Measurements from ENCODE around the gene RHBDF1. TPM values are rescaled to one million over a fixed set of nuclear protein-coding genes. Genes with fewer than 3 reads are reported as not detected.

RHBDF1 gene
- total RNA-seq, 1 donor from 2014 or later, result 48.4 TPM

DNA sequence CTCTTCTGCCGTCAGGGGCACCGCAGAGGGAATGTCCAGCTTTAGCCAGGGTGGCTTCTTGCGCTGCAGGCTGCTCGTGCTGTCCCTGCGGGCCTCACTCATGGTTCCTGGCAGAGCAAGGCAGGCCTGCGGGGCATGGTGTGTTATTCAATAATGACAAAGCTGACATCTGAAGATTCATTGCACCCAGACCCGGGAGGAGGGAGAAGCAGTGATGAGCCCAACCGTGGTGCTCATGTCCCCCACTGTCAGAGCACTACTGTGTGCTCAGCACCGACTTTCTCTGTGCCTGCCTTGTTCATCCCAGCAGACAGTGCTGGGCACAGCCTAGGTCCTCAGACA lies 7.5 kb downstream of the RHBDF1 start:
- intact Hi-C loops (cut with DNase I), result no loop called here
- Histone ChIP-seq H3K4me1 (peaks cover 16% of the 10 kb centered on the region), H3K4me3 (no peak overlapping the region), H3K27ac (no peak overlapping the region), H3K27me3 (no peaks in the 10 kb centered on the region), H3K36me3 (peaks cover 38% of the 10 kb centered on the region), H3K9me3 (no peaks in the 10 kb centered on the region)
- DNase-seq (no peak), ATAC-seq (no peak)
- TF ChIP-seq, protein P1, sequence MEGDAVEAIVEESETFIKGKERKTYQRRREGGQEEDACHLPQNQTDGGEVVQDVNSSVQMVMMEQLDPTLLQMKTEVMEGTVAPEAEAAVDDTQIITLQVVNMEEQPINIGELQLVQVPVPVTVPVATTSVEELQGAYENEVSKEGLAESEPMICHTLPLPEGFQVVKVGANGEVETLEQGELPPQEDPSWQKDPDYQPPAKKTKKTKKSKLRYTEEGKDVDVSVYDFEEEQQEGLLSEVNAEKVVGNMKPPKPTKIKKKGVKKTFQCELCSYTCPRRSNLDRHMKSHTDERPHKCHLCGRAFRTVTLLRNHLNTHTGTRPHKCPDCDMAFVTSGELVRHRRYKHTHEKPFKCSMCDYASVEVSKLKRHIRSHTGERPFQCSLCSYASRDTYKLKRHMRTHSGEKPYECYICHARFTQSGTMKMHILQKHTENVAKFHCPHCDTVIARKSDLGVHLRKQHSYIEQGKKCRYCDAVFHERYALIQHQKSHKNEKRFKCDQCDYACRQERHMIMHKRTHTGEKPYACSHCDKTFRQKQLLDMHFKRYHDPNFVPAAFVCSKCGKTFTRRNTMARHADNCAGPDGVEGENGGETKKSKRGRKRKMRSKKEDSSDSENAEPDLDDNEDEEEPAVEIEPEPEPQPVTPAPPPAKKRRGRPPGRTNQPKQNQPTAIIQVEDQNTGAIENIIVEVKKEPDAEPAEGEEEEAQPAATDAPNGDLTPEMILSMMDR (IDR thresholded peaks at IDR 0.05), result no peak

DNA sequence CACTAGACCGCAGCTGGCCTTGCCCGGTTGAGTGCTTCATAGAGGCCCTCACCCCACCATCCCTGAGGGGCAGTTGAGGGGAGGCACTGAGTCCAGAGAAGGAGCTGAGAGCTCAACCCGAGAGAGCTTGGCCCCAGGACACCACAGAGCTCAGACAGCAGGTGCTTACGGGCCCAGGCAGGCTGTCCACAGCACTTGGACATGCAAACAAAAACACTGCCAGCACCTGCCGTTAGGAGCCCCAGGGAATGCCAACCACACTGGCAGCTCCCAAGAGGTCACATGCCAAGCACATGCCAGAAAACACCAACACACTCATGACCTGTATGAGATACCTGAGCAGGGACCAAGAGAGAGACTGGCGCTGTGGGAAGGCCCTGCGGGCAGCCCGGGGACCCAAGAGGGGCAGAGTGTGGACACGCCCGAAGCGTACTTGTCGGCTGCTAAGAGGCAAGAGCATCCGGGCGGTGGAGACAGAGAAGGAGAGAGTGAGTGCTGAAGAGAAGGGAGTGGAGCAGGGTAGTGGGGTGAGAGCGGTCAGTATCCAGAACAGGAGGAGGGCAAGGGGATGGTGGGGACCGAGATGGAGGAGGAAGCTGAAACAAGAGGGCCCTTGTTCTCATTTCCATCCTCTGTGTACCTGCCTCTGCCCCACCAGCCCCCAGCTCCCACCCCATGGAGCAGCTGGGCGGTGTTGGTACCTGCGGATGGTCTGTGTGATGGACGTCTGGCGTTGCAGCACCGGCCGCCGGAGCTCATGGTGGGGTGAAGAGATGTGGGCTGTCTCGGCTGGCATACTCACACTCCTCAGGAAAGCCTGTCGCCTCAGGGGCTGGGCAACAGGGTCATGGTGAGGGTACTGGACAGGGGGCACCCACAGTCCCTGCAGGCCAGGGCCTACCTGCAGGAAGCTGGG lies 8.2 kb downstream of the RHBDF1 start:
- H3K9me3 ChIP-seq, result no peaks in the 10 kb centered on the region
- peaks cover 44% of the 10 kb centered on the region for H3K36me3 ChIP-seq
- DNase-seq (no peak), ATAC-seq (no peak)
- H3K27me3 ChIP-seq, result no peaks in the 10 kb centered on the region
- no peak overlapping the region for H3K4me3 ChIP-seq
- no peak overlapping the region for H3K27ac ChIP-seq
- peaks cover 16% of the 10 kb centered on the region for H3K4me1 ChIP-seq
- TF ChIP-seq, protein P1 (IDR thresholded peaks at IDR 0.05), result no peak
- intact Hi-C loops (cut with DNase I), result no loop called here

DNA sequence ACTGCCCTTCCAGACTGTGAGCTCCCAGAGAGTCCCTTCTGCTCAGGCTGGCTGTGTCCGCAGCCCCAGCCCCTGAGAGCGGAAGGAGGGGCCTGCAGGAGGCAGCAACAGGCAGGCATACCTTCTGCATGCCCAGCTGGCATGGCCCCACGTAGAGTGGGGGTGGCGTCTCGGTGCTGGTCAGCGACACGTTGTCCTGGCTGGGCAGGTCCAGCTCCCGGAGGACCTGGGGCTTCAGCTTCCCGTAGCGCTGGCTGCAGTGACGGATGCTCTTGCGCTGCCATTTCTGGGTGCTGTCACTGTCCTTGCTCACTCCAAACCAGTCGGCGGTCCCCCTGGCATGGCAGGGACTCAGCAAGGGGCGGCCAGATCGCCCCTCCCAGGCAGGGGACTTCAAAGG lies 9.0 kb downstream of the RHBDF1 start:
- no peak for DNase-seq
- TF ChIP-seq, protein P1 (IDR thresholded peaks at IDR 0.05), result no peak
- peaks cover 52% of the 10 kb centered on the region for H3K36me3 ChIP-seq

DNA sequence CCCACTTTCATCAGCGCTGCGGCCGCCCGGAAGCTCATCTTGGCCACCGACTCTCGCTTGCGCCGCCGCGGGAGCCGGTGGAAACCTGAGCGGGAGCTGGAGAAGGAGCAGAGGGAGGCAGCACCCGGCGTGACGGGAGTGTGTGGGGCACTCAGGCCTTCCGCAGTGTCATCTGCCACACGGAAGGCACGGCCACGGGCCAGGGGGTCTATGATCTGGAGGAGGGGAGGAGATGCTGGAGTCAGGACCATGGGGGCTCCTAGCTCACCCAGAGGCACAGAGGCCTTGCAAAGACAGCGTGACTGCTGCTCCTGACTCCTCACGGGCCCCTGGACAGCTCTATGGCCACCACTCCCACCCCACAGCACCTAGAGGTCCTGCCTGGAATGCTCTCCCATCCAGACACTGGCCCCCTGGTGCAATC lies 9.5 kb downstream of the RHBDF1 start:
- TF ChIP-seq, protein P1 (IDR thresholded peaks at IDR 0.05), result no peak

More for the DNA sequence above, 9.0 kb downstream of the RHBDF1 start:
- intact Hi-C loops (cut with DNase I), result no loop called here
- no peak for ATAC-seq
- Histone ChIP-seq H3K4me1 (peaks cover 16% of the 10 kb centered on the region), H3K9me3 (no peaks in the 10 kb centered on the region), H3K4me3 (no peak overlapping the region), H3K27ac (no peak overlapping the region), H3K27me3 (no peaks in the 10 kb centered on the region)

DNA sequence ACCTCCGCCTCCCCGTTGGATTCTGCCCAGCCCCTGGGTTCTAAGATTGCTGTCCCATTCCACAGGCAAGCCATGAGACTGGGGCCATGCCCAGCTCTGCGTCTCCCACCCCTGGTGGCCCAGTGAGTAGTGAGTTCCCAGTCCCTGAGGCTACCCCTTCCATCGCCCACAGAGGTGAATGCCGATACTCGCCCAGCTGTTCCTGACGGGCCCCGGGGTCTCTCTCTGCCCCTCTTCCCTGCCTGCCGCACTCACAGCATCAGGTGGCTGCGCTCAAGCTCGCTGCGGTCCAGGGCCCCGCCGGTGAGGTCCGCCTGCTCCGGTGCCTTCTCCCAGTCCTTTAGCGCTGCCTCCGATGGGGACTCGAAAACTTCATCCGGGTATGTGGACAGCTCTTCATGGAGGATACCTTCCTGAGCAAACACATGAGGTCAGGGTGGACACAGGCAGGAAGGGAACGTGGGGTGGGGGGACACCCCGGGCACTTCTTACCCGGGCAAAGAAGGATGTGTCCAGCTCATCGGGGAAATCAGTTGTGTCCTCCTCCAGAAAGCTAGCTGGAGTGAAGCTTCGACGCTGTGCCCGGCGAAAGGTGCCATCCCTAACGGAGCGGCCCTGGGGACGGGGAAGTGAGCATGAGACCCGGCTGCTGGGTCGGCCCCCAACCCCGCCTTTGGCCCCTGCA lies 10.0 kb downstream of the RHBDF1 start:
- Histone ChIP-seq H3K27me3 (no peaks in the 10 kb centered on the region), H3K27ac (no peak overlapping the region), H3K9me3 (no peaks in the 10 kb centered on the region), H3K4me3 (no peak overlapping the region), H3K4me1 (peaks cover 16% of the 10 kb centered on the region), H3K36me3 (peaks cover 63% of the 10 kb centered on the region)
- intact Hi-C loops (cut with DNase I), result no loop called here
- DNase-seq, result no peak
- no peak for ATAC-seq
- TF ChIP-seq, protein P1 (IDR thresholded peaks at IDR 0.05), result no peak

More for the DNA sequence above, 9.5 kb downstream of the RHBDF1 start:
- H3K27me3 ChIP-seq, result no peaks in the 10 kb centered on the region
- ATAC-seq, result no peak
- no peak overlapping the region for H3K4me3 ChIP-seq
- H3K9me3 ChIP-seq, result no peaks in the 10 kb centered on the region
- peak; percentile 60 for DNase-seq
- H3K4me1 ChIP-seq, result peaks cover 16% of the 10 kb centered on the region
- H3K36me3 ChIP-seq, result peaks cover 57% of the 10 kb centered on the region
- intact Hi-C loops (cut with DNase I), result no loop called here
- H3K27ac ChIP-seq, result no peak overlapping the region

Measured in upper lobe of right lung (tissue), 1 donor.